ENCODE results near the gene ATF4. TPM values are rescaled to one million over a fixed set of nuclear protein-coding genes. Genes with fewer than 3 reads are reported as not detected.
A peak's percentile ranks its signal among the peaks of the same experiment; 100 is the strongest.

Gene ATF4
- total and polyA plus RNA-seq, 2 of the 13 experiments (the other 11 are each of a cell fraction or from before 2014, with no cell fraction given), result 486 to 1,297 TPM

DNA sequence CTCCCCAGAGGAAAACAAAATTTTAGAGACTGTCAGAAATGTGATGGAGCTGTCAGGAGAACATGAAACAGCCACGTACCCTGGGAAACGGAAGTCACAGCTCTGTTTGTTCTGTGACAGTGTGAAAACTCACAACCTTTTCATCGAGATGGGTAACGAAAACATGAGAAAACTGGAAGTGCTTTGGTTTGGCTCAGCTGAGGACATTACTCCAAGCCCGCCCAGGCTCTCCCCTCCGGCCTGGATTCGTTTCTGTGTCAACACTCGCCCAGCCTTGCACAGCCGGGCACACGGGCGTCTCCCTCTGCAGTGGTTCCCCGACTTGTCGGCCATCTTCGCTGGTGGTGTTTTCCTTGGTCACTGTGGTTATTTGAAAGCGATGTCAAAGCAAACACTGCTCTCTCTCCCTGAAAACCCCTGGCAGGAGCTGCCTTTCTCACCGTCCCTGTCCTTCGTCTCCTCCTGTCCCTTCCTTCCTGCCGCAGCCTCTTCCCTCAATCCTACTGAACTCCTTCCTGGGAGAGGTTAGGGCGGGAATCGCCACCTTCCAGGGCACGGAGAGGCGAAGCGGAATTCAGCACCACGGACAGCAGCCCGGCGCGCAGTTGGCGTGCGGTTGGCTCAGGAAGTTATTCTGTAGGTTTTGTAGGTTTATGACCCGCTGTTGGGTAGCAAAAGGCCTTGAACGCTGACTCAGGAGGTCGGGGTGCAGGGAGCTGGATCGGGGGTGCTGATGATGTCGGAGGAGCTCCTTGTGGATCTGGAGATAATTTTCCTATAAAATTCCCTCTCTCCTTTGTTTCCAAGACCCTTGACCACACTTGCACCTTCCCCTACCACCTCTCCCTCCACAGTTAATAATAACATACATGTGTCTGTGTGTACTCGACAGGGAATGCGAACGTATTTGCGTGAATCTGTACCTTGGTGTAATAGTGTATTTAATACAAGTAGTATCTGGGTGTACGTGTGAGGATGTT, 25.3 kb downstream of the ATF4 start (continued):
- TF ChIP-seq, protein P1, sequence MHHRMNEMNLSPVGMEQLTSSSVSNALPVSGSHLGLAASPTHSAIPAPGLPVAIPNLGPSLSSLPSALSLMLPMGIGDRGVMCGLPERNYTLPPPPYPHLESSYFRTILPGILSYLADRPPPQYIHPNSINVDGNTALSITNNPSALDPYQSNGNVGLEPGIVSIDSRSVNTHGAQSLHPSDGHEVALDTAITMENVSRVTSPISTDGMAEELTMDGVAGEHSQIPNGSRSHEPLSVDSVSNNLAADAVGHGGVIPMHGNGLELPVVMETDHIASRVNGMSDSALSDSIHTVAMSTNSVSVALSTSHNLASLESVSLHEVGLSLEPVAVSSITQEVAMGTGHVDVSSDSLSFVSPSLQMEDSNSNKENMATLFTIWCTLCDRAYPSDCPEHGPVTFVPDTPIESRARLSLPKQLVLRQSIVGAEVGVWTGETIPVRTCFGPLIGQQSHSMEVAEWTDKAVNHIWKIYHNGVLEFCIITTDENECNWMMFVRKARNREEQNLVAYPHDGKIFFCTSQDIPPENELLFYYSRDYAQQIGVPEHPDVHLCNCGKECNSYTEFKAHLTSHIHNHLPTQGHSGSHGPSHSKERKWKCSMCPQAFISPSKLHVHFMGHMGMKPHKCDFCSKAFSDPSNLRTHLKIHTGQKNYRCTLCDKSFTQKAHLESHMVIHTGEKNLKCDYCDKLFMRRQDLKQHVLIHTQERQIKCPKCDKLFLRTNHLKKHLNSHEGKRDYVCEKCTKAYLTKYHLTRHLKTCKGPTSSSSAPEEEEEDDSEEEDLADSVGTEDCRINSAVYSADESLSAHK (CRISPR knock-in tag; IDR thresholded peaks at IDR 0.05; ENCODE audit: borderline replicate concordance), result 0 out of 2 replicates have a peak, but pooled peaks have one; percentile 70
- peak; percentile 54 for TF ChIP-seq TBX2 (CRISPR knock-in tag; IDR thresholded peaks at IDR 0.05; ENCODE audit: borderline replicate concordance)
- TF ChIP-seq RNF2 (conservative IDR thresholded peaks at IDR 0.05; ENCODE audit: low read depth), result no peak
- TF ChIP-seq AKAP8 (CRISPR knock-in tag; IDR thresholded peaks at IDR 0.05), result no peak
- TF ChIP-seq, protein P2, sequence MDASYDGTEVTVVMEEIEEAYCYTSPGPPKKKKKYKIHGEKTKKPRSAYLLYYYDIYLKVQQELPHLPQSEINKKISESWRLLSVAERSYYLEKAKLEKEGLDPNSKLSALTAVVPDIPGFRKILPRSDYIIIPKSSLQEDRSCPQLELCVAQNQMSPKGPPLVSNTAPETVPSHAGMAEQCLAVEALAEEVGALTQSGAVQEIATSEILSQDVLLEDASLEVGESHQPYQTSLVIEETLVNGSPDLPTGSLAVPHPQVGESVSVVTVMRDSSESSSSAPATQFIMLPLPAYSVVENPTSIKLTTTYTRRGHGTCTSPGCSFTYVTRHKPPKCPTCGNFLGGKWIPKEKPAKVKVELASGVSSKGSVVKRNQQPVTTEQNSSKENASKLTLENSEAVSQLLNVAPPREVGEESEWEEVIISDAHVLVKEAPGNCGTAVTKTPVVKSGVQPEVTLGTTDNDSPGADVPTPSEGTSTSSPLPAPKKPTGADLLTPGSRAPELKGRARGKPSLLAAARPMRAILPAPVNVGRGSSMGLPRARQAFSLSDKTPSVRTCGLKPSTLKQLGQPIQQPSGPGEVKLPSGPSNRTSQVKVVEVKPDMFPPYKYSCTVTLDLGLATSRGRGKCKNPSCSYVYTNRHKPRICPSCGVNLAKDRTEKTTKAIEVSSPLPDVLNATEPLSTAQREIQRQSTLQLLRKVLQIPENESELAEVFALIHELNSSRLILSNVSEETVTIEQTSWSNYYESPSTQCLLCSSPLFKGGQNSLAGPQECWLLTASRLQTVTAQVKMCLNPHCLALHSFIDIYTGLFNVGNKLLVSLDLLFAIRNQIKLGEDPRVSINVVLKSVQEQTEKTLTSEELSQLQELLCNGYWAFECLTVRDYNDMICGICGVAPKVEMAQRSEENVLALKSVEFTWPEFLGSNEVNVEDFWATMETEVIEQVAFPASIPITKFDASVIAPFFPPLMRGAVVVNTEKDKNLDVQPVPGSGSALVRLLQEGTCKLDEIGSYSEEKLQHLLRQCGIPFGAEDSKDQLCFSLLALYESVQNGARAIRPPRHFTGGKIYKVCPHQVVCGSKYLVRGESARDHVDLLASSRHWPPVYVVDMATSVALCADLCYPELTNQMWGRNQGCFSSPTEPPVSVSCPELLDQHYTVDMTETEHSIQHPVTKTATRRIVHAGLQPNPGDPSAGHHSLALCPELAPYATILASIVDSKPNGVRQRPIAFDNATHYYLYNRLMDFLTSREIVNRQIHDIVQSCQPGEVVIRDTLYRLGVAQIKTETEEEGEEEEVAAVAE (CRISPR knock-in tag; IDR thresholded peaks at IDR 0.05; ENCODE audit: borderline replicate concordance), result peak; percentile 92
- TF ChIP-seq RFX1 (IDR thresholded peaks at IDR 0.05), result no peak
- TF ChIP-seq POLR2AphosphoS2 (IDR thresholded peaks at IDR 0.05; ENCODE audit: low read depth, low read length), result no peak
- no peak for TF ChIP-seq ESRRA (CRISPR knock-in tag; IDR thresholded peaks at IDR 0.05; ENCODE audit: low read depth)
- 0 out of 2 replicates have a peak, but pooled peaks have one; percentile 61 for TF ChIP-seq PPARG (CRISPR knock-in tag; conservative IDR thresholded peaks at IDR 0.05)
- no peak for TF ChIP-seq RBM39 (IDR thresholded peaks at IDR 0.05; ENCODE audit: low read depth, low read length, poor library complexity, severe bottlenecking)
- no peak for TF ChIP-seq NPAS2 (CRISPR knock-in tag; IDR thresholded peaks at IDR 0.05; ENCODE audit: borderline replicate concordance)
- peak; percentile 92 for TF ChIP-seq TMF1 (CRISPR knock-in tag; IDR thresholded peaks at IDR 0.05; ENCODE audit: low read depth)
- TF ChIP-seq KLF9 (CRISPR knock-in tag; IDR thresholded peaks at IDR 0.05; ENCODE audit: low read depth), result 0 out of 2 replicates have a peak, but pooled peaks have one; percentile 50
- 0 out of 2 replicates have a peak, but pooled peaks have one; percentile 68 for TF ChIP-seq ZNF296 (CRISPR knock-in tag; conservative IDR thresholded peaks at IDR 0.05)
- TF ChIP-seq, protein P3, sequence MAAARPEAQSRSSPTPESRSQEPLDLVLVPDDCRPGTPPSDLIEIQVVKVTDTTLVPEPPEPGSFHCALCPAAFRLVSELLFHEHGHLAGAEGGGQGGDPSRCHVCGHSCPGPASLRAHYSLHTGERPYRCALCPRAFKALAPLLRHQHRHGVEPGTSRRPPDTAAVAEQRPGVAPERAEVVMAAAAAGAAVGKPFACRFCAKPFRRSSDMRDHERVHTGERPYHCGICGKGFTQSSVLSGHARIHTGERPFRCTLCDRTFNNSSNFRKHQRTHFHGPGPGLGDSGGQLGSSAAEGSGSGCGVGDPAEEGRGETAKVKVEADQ (CRISPR knock-in tag; IDR thresholded peaks at IDR 0.05; ENCODE audit: borderline replicate concordance), result no peak
- TF ChIP-seq, protein P4, sequence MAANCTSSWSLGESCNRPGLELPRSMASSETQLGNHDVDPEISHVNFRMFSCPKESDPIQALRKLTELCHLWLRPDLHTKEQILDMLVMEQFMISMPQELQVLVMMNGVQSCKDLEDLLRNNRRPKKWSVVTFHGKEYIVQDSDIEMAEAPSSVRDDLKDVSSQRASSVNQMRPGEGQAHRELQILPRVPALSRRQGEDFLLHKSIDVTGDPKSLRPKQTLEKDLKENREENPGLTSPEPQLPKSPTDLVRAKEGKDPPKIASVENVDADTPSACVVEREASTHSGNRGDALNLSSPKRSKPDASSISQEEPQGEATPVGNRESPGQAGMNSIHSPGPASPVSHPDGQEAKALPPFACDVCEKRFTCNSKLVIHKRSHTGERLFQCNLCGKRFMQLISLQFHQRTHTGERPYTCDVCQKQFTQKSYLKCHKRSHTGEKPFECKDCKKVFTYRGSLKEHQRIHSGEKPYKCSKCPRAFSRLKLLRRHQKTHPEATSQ (CRISPR knock-in tag; IDR thresholded peaks at IDR 0.05; ENCODE audit: borderline replicate concordance), result no peak
- no peak for TF ChIP-seq RBFOX2 (IDR thresholded peaks at IDR 0.05; ENCODE audit: low read depth, low read length)
- no peak for TF ChIP-seq ZNF143 (CRISPR knock-in tag; IDR thresholded peaks at IDR 0.05)
- TF ChIP-seq SOX13 (IDR thresholded peaks at IDR 0.05), result no peak
- TF ChIP-seq SOX13 (CRISPR knock-in tag; conservative IDR thresholded peaks at IDR 0.05 in 1 of 2, IDR thresholded peaks at IDR 0.05 in 1 of 2), result peak in 1 of 2 experiments; percentile 60; a peak in 2 of 4 replicates

Measured in HepG2 (cell line).